ENCODE data around the gene MEGF11.

The MEGF11 gene

GRCh38 chr15:66167854-66168253 is 85.7 kb downstream of the MEGF11 start:
- no peak for DNase-seq

DNA sequence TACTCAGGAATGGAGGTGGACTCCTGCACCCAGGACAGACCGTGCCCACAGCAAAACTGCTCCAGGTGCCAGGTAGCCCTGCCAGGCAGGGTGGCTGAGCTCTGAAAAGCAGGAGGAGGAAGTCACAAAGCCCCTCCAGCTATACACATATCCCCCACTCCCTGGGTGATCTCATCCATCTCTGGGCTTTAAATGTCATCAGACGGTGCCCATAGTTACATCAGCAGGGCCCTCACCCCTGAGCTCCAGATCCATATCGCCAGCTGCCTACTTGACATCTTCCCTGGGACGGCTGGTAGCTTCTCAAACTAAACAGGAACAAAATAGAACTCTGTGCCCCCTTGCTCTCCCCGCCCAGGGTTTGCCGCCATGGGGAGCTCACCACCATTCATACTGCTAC is 87.7 kb downstream of the MEGF11 start:
- DNase-seq: no peak

GRCh38 chr15:66164788-66165187 is 88.8 kb downstream of the MEGF11 start:
- DNase-seq: no peak

GRCh38 chr15:66163553-66163952 is 90.0 kb downstream of the MEGF11 start:
- DNase-seq: no peak

DNA sequence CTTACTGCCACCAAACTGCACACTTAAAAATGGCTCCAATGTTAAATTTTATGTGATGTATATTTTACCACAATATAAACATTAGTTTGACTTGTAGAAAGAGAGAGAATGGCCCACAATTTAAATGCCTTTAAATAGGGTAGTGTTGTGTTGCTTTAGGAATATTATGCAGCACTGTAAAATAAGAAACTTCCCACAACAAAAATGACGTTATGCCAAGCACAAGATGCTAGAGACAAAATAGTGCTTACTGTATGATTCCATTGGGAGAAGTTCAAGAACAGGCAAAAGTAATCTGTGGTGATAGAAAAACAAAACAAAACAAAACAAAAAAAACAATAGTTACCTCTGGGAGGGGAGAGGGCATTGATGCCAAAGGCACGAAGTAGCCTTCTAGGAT is 91.3 kb downstream of the MEGF11 start:
- no peak for DNase-seq

DNA sequence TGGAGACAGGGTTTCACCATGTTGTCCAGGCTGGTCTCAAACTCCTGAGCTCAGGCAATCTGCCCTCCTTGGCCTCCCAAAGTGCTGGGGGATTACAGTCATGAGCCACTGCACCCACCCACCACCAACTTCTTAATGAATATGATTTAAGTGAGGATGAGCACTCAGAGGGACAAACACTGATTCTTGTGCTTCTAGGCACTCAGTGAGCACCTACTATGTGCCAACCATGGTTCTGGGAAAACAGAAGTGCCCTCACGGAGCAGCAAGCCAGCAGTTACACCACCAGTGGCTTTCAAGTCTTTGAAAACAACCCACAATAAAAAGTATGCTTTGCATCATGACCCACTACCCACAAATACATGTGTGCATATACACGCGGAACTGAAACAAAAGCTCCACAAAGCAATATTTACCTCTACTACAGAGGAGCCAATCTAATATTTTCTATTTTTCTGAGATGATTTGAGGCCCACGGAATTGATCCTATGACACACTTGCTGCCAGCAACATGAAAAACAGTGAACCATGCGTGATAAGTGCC is 91.9 kb downstream of the MEGF11 start:
- DNase-seq: no peak

DNA sequence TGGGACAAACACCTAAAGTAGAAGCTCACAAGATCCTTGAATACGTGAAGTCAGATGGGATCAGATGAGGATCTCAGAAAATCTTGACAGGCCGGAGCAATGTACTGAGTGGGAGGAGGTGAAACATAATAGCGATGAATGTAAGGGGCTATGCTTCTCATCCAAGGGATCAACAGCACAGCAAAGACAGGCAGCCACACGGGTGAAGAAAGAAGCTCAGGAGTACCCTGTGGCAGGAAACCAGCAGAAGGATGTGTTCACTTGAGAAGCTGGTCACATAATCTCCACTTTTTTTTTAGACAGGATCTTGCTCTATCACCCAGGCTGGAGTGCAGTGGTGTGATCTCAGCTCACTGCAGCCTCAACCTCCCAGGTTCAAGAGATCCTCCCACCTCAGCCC is 92.4 kb downstream of the MEGF11 start:
- no peak for DNase-seq

DNA sequence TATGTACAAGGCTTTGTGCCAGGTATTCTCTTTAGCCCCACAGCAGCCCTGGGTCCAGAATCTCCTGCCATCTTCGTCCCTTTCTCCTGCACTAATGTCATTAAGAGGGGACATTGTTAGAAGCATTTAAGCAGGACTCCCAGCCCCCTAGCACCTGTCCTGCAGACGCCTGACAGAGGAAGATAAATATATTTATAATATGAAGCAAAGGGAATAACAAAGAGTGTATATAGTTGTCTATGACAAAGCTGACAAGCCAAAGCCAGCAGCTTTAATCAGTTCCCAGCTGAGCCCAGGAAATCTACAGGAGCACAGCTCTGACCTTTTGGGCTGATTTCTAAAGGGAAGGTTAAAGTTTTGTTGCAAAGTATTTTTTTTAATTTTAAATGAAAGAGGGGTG is 96.0 kb downstream of the MEGF11 start:
- DNase-seq: no peak

DNA sequence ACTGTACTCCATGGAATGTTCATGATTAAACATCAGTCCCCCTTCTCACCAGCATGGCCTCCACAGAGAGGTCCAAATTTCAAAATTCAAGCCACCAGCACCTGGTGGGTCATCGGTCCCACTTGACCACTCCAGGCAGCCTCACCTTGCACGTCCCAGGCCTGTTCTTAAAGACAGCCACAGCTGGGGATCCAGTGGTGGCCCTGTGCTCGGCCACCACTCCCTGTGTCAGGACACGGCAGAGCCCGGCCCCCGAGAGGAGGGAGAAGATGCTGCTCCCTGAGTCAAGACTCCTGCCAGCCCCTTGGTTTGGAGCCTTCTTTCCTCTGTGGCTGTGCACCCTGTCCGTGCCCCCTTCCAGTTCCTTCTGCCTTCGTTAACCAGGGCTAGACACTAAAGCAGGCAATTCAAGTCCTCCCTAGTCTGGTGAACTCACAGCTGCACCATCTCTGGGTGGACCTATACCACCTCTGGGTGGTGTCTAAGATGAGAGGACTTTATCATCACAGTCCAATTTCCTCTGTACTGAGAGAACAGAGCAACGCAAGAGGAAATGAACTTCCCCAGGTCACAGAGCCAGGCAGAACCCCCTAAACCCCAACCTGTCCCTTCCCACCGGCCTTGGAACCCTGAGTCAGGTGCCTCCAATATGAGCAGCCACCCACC is 97.1 kb downstream of the MEGF11 start:
- DNase-seq: no peak

- no peak for DNase-seq
These were observed 98.5 kb downstream of the MEGF11 start for GRCh38 chr15:66155065-66155464.

DNA sequence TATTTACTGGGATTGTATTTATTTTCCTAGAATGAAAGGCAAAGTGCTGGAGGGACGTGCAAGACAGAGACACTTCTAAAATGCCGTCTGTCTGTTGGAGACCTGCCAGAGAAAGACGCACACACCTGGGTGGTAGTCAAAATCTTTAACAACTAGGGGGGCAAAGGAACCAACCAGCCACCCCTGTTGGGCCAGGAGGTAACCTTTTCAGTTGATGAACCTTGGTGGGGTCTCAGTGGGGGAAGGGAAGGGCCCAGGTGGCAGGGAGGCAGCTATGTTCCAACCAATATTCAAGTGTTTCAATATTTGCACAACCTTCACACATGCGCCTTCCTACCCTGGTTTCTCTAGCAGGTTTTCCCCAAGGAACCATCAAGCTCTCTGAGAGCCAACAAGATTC is 99.0 kb downstream of the MEGF11 start:
- no peak for DNase-seq

DNA sequence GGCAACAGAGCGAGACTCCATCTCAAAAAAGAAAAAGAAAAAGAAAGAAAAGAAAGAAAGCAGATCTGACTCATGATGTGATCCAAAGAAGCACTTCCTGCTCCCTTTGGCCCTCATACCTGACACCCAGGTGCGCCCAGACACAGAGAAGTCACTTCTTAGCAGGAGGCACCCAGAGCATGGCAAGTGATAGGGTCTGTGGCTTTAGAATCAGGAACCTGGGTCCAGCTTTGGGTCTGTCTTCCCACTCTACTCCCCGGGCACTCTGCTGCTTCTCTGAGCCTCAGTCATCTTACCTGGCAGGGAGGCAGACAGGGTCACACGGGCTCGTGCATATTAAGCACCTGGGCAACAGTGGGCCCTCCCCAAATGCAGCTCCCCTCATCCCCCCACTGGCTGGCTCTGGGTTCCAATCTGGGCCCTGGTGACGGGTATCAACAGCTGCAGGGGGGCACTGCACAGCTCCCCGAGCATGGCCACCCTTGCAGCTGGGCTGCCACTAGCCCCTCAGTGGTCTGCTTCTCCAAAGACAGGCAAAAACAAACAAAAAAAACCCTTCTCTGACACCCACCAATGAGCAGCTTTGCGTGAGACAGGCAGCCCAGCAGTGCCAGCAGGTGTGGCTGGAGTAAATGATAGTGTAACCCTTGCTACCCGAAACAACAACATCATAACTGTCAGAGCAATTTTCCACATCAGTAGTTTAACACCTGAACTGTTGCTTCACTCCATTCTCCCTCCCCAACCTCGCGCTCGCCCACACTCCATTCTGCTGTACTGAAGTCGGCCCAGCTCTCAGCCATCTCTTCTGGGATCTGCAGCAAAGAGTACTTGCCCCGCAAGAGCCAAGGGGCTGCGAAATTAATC is 99.8 kb downstream of the MEGF11 start:
- DNase-seq: no peak

DNA sequence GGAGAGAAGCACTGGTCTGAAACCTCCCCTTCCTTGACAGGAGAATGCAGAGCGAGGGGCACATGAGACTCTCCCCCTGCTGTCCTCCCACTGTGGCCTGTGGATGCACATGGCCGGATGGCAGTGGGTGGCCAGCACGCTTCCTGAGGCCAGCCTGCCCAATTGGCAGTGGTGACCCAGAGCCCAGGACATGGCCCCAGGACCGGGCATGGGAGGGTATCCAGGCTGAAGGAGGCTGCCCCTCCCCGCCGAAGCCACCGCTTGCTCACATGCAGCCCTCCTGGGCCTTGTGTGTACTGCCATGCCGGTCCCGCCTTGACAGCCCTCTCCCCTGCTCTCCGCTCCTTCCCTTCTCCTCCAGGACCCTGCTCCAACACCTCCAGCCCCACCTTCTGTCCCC is 100.9 kb downstream of the MEGF11 start:
- DNase-seq: no peak

DNA sequence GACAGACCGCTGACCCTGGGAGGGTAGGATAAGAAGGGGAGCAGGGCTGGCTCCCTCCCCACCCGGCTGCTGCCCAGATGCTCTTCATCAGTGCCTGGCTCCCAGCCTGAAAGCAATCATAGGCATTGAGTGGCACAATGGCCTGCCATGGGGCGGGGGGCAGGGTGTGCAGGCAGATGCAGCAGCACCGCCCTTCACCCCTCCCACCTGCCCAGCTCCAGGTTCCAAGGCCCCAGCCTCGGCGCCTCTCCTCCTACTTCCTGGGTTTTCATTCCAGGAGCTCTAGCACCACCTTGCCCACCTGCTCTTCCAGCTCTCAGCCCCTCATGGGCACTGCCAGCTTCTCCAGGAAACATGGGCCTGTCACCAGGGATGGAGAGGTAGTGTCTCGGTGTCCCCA is 101.7 kb downstream of the MEGF11 start:
- no peak for DNase-seq

- DNase-seq: no peak
These were observed 103.7 kb downstream of the MEGF11 start for GRCh38 chr15:66149871-66150270.

GRCh38 chr15:66148187-66148586 is 105.4 kb downstream of the MEGF11 start:
- DNase-seq: no peak

- no peak for DNase-seq
These were observed 106.1 kb downstream of the MEGF11 start for GRCh38 chr15:66147440-66147839.

- no peak for DNase-seq
These were observed 107.8 kb downstream of the MEGF11 start for GRCh38 chr15:66145726-66146182.

DNA sequence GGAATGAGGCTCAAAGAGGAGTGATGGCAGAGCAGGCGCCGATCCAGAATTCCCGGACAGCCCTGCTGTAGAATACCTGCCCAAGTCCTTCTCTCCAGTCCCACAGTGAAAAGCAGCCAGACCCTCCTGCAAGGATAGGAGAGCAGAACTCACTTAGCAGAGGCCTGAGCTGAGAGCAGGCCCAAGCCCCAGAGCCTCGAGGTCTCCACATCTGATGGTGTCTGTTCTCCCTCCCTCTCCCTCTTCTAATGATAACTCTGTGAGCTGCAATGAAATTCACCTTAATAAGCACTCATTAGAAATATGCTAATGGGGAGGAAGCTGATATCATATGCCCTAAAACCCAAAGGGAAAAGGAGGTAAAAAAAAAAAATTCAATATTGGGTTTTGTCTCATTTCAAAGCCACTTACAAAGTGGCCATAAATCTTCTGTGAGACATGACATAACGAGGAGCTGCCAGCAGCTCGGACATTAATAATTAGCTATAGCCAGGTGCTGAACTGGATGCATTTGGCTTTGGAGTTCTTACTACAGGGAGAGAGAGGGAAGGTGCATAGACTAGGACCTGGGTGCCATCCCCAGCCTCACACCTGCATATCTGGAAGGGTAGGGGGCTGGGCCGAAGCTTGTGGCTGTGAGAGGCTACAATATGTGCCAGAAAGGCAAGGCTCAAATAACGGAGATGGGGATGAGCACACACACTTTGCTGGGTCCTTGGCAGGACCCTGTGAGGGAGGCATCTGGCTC is 108.4 kb downstream of the MEGF11 start:
- DNase-seq: no peak

- DNase-seq: peak; percentile 75
These were observed 111.3 kb downstream of the MEGF11 start for GRCh38 chr15:66142285-66142684.

GRCh38 chr15:66139591-66140207 is 113.9 kb downstream of the MEGF11 start:
- DNase-seq: no peak

DNA sequence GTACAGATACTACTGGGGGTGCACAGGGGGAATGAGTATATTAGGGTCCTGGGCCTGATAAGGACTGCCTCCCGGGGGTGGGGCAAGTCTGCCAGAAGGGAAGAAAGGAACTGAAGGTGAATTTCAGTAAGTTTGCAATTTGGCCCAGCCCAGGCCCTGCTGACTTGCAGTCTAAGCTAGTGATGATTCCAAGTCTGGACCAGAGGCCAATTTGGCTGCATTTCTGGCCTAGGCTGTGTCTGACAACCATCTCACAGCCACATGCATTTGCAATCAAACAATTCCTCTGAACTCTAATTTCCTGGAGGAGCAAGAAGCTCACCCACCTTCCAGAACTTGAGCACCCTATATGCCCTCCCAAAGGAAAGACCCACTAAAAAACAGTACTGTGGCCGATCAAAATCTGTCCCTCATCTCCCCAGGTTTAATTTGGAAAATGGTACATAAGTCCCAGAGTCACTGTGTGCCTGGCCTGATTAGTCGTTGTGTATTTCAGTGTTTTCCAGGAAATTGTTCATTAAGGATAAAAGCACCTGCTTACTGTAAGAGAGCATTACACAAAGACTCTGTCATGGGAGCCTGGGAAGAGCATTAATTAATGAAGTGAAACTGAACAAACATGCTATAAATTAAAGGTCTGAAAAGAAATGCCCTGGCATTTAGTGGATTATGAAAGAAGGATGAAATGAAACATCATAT is 114.5 kb downstream of the MEGF11 start:
- DNase-seq: peak; percentile 69
